Thoracic aorta (tissue), 2 donors: ENCODE data around the gene NXPE3. TPM values are rescaled to one million over a fixed set of nuclear protein-coding genes. Genes with fewer than 3 reads are reported as not detected.

Experiments
- ATAC-seq: fragments of 150-250 bp; one replicate; pipeline ENCODE4 v1.8.0; 2017; ENCODE audit warnings: low read depth; ENCODE audit not compliant: insufficient number of reproducible peaks, low FRiP score
- DNase-seq: peaks from one replicate; pipeline ENCODE4 v3.0.0-alpha.2; 2020; ENCODE audit warnings: low spot score
- H3K27ac ChIP-seq, 2 donors: fragments of 200-600 bp; sonication (generic); 1 replicate in 1 of 2; 2 replicates in 1 of 2; pipeline ENCODE4 v1.5.1; 2016; ENCODE audit warnings: mild to moderate bottlenecking in 2 of 2, moderate library complexity in 2 of 2
- H3K27me3 ChIP-seq: fragments of 200-600 bp; sonication (generic); replicated peaks from 2 replicates; pipeline ENCODE4 v1.6.0; 2016; ENCODE audit warnings: mild to moderate bottlenecking; ENCODE audit not compliant: insufficient read depth
- H3K36me3 ChIP-seq: fragments of 200-600 bp; sonication (generic); one replicate; pipeline ENCODE4 v1.5.1; 2016
- H3K4me1 ChIP-seq, 2 donors: fragments of 200-600 bp; sonication (generic); 1 replicate in 1 of 2; 2 replicates in 1 of 2; pipeline versions ENCODE4 v1.5.1 to v1.6.0; 2016; ENCODE audit warnings: low read depth in 2 of 2, mild to moderate bottlenecking in 1 of 2; ENCODE audit not compliant: control insufficient read depth in 1 of 2
- H3K4me3 ChIP-seq: fragments of 200-600 bp; sonication (generic); 2 replicates; pipeline ENCODE4 v1.5.1; 2016; ENCODE audit warnings: mild to moderate bottlenecking
- H3K9me3 ChIP-seq: fragments of 200-600 bp; sonication (generic); 2 replicates; pipeline ENCODE4 v1.5.1; 2016
- total RNA-seq, 2 donors: library from RNA; depleted of rRNA; stranded (reverse); fragments of >200 nt; gene quantifications; one replicate each; pipeline versions ENCODE4 v1.1.0 to v1.2.3, GENCODE V29; 2016
- TF ChIP-seq, protein P1 (sequence below): fragments of 200-600 bp; sonication (generic); IDR thresholded peaks from one replicate; pipeline ENCODE4 v1.5.1; 2019; ENCODE audit warnings: antibody characterized with exemption

The NXPE3 gene
- total RNA-seq, 2 donors from 2014 or later = 15.7 to 30.7 TPM

DNA sequence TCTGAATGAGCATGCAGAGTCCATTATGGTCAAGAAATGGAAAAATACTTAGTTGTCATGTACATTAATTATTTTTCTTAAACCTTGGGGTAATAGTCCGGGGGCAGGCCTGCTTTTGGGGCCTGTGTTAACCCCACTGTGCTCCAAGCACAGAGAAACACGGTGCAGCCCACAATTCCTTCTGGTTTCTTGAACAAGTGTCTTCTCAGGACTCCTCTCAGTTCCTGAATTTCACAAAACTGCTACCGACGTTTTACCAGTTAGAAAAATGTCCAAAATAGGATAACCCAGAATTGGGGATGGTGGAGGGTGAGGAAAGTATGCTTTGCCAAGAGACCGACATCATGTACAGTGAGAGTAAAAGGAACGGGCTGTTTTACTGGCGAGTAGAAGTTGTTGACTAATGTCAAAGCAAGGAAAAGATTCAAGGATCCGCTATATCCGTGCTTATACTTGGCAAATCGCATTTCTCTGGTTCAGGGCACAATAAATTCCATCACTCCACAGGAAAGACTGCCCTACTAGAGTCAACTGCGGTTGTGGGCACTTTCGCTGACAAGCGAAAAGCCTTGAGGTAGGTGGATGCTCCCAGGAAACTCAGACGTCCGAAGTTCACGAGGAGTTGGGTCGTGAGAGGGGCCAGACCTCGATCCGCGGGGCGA lies 495 bp upstream of the NXPE3 start:
- peak overlapping the region; percentile 87 for H3K27ac ChIP-seq
- no peak for DNase-seq
- H3K36me3 ChIP-seq = peaks cover 6% of the 10 kb centered on the region
- peak; percentile 23 for ATAC-seq
- H3K4me3 ChIP-seq = peak overlapping the region; percentile 99
- TF ChIP-seq, protein P1, sequence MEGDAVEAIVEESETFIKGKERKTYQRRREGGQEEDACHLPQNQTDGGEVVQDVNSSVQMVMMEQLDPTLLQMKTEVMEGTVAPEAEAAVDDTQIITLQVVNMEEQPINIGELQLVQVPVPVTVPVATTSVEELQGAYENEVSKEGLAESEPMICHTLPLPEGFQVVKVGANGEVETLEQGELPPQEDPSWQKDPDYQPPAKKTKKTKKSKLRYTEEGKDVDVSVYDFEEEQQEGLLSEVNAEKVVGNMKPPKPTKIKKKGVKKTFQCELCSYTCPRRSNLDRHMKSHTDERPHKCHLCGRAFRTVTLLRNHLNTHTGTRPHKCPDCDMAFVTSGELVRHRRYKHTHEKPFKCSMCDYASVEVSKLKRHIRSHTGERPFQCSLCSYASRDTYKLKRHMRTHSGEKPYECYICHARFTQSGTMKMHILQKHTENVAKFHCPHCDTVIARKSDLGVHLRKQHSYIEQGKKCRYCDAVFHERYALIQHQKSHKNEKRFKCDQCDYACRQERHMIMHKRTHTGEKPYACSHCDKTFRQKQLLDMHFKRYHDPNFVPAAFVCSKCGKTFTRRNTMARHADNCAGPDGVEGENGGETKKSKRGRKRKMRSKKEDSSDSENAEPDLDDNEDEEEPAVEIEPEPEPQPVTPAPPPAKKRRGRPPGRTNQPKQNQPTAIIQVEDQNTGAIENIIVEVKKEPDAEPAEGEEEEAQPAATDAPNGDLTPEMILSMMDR = no peak
- no peaks in the 10 kb centered on the region for H3K27me3 ChIP-seq
- peaks cover 23 to 31% of the 10 kb centered on the region in 2 donors for H3K4me1 ChIP-seq
- no peaks in the 10 kb centered on the region for H3K9me3 ChIP-seq

DNA sequence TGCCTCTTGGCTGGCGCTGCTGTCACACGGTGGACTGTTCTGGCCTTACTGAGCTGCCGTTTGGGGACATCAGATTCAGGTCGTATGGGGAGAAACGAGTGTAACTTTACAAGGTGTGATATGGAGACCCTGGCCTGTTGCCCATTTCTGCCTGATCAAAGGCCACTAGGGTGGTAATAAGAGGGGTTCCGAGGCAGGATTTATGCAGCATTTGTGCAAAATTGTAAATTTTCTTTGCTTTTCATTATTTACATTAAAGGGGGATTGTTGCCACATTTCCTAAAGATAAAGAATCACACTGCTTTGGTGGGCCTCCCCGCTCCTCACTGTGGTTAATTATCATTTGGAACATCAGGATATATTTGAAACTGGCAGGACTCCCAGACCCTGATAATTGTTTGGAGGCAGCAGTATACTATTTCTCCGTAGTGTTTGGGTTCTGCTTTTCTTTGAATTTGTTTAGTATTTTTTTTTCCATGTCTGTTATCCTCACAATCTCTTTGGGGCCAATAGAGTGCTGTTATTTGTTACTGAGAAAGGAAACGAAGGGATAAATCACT lies 891 bp downstream of the NXPE3 start:
- no peak for DNase-seq
- TF ChIP-seq, protein P1 = no peak

DNA sequence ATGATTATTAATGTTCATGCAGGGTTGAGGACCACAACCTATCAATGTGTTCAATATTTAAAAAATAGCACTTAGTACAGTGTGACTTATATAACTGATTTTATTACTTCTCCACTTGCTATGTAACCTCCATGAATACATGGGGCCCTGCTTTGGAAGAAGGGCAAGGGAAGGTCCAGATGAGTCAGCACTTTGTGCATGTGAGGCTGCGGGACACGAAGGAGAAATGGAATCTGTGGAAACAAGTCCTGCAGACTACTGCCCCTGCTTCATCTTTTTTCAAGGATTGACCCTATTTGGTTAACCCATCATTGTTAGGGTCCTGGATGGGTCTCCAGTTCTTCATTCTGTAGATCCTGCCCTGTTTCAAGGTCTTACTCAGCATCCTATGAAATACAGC lies 1.6 kb downstream of the NXPE3 start:
- ATAC-seq (no peak), DNase-seq (no peak)
- Histone ChIP-seq H3K9me3 (no peaks in the 10 kb centered on the region), H3K4me1 (peaks cover 23 to 34% of the 10 kb centered on the region in 2 donors), H3K4me3 (peak overlapping the region; percentile 99), H3K27ac (peak overlapping the region in 1 of 2 donors; percentile 87), H3K27me3 (no peaks in the 10 kb centered on the region), H3K36me3 (peaks cover 7% of the 10 kb centered on the region)
- TF ChIP-seq, protein P1 = no peak

More for the DNA sequence above, 891 bp downstream of the NXPE3 start:
- peak overlapping the region; percentile 99 for H3K4me3 ChIP-seq
- ATAC-seq = peak; percentile 45
- H3K4me1 ChIP-seq = peaks cover 23 to 34% of the 10 kb centered on the region in 2 donors
- no peaks in the 10 kb centered on the region for H3K9me3 ChIP-seq
- peak overlapping the region; percentile 87 for H3K27ac ChIP-seq
- no peaks in the 10 kb centered on the region for H3K27me3 ChIP-seq
- peaks cover 6% of the 10 kb centered on the region for H3K36me3 ChIP-seq

DNA sequence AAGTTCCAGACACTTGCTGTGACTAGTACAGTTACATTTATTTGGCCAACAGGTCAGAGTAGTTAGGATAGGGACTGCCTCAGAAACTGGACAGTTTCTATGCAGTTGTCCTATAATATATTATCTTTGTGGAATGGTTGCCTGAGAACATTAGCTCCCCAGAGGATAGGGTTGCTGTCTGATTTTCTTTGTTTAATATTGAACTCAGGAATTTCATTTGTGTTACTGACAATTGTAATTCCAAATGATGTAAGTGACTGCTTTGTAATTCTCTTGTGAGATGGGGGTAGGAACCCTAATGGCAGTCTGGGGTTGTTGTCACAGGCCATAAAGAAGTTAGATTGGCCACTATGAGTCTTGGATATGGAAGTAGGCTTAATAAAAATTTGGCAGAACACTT lies 2.2 kb downstream of the NXPE3 start:
- ATAC-seq (no peak), DNase-seq (no peak)
- Histone ChIP-seq H3K4me3 (no peak overlapping the region), H3K9me3 (no peaks in the 10 kb centered on the region), H3K4me1 (peaks cover 23 to 34% of the 10 kb centered on the region in 2 donors), H3K27me3 (no peaks in the 10 kb centered on the region), H3K27ac (peak overlapping the region in 1 of 2 donors; percentile 87), H3K36me3 (peaks cover 12% of the 10 kb centered on the region)
- TF ChIP-seq, protein P1 = no peak

DNA sequence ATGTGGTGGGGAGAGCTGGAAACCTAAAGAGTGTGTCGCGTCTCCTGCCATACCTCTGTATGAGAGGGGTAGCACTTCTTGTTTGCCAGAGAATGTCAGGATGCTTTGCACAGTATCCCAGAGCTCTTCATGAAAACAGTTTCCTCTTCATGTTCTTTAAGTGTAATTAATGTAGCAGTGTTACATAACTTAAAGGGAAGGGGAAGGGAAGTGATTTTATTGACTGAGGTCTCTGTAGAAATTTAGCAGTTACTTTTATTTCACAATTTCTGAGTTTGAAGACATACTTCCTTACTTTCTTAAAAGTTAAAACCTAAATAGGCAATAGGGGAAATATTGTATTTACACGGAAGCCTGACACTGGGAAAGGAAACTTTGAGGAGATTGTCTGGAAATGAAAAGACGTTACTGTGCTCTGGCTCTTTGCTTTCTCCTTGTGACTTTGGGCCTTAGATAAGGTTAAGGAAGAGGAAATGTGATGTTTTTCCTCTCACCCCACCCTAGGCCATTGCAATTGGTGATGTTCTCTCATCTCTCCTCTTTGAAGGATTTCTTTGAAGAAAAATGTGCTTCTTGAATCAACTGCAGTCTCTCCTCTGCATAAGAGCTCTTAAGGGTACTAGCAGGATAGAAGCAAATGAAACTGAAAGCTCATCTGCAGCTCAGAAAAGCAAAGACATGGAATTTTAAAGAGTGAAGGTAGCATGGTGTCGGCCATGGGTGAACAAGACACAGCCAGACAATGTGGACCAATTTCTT lies 6.0 kb downstream of the NXPE3 start:
- TF ChIP-seq, protein P1 = no peak
- peaks cover 14 to 22% of the 10 kb centered on the region in 2 donors for H3K4me1 ChIP-seq
- DNase-seq = no peak
- no peak overlapping the region for H3K4me3 ChIP-seq
- H3K36me3 ChIP-seq = peaks cover 27% of the 10 kb centered on the region
- peak; percentile 11 for ATAC-seq
- H3K27ac ChIP-seq = no peak overlapping the region
- no peaks in the 10 kb centered on the region for H3K9me3 ChIP-seq
- H3K27me3 ChIP-seq = no peaks in the 10 kb centered on the region
